SH-SY5Y (cell line): ENCODE results near the gene THAP5.

Experiments used
- GATA2 ChIP-seq: IDR thresholded peaks from 2 replicates; pipeline ENCODE4 v1.6.1; 2011; ENCODE audit warnings: mild to moderate bottlenecking, low read depth, low read length
- GATA3 ChIP-seq: IDR thresholded peaks from 2 replicates; pipeline ENCODE4 v1.6.1; 2011; ENCODE audit warnings: low read depth, mild to moderate bottlenecking, low read length, moderate library complexity

DNA sequence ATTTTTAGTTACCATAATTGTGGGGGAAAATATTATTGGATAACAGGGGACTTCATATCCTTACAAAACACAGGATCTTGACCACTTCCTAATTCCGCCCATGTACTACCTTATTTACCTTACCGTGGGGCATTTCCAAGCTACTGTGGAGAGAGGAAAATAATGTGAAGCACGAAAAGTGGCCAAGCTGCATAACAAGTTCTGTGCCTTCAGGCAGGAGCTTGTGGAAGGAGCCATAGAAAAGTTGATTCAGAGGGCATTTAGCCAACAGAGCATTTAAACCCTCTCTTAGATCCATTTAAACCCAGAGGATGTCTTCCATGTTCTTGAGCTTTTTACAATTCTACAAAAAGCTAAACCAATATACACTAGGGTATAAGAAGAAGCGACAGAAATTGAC is 41.8 kb upstream of the THAP5 start:
- TF ChIP-seq GATA2 (no peak), GATA3 (no peak)
